Nephron (organoid): Measurements from ENCODE around the gene HIPK2.

ENCODE experiments used
- H3K27ac Mint-ChIP-seq, 3 experiments: 2 replicates each; pipeline ENCODE4 v1.8.0; 2020; ENCODE audit warnings: mixed read lengths in 3 of 3, mild to moderate bottlenecking in 2 of 3, moderate library complexity in 1 of 3
- H3K27me3 Mint-ChIP-seq: 2 replicates; pipeline ENCODE4 v1.8.0; 2021; ENCODE audit warnings: low read depth, mild to moderate bottlenecking, moderate library complexity, mixed read lengths
- H3K36me3 Mint-ChIP-seq: 2 replicates; pipeline ENCODE4 v1.8.0; 2020; ENCODE audit warnings: low read depth, mixed read lengths
- H3K4me1 Mint-ChIP-seq: 2 replicates; pipeline ENCODE4 v1.8.0; 2020; ENCODE audit warnings: mixed read lengths
- H3K4me3 Mint-ChIP-seq, 3 experiments: 2 replicates each; pipeline ENCODE4 v1.8.0; 2020; ENCODE audit warnings: mild to moderate bottlenecking in 3 of 3, mixed read lengths in 3 of 3, moderate library complexity in 2 of 3
- H3K9me3 Mint-ChIP-seq: 2 replicates; pipeline ENCODE4 v1.8.0; 2020; ENCODE audit warnings: mixed read lengths
- TF ChIP-seq, protein P1 (sequence below), 3 experiments: fragments of 200-600 bp; sonication (generic); IDR thresholded peaks; one replicate each; pipeline ENCODE4 v1.5.0; 2021; ENCODE audit warnings: antibody characterized with exemption in 3 of 3; ENCODE audit not compliant: unreplicated experiment in 3 of 3

The HIPK2 gene

DNA sequence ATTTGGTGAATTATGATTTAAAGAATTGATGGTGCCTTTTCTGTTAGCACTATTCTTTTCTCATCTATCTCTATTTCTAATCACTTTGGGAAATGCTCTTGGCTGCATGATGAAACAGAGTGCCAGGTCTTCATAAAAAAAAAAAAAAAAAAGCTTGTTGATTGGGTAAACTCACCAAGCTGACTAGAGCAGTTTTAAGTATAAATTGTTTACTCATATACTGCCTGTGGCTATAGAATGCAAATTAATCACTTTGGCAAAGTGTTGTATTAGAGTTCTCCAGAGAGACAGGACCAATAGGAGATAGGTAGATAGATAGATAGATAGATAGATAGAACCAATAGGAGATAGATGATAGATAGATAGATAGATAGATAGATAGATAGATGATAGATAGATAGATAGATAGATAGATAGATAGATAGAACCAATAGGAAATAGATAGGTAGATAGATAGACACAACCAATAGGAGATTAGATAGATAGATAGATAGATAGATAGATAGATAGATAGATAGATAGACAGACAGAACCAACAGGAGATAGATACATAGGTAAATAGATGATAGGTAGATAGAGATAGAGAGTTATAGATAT is 31.1 kb upstream of the HIPK2 start:
- Mint-ChIP-seq H3K4me1 (no peaks in the 10 kb centered on the region), H3K27ac (no peak overlapping the region), H3K27me3 (no peaks in the 10 kb centered on the region), H3K4me3 (no peak overlapping the region), H3K36me3 (peaks cover 20% of the 10 kb centered on the region), H3K9me3 (peaks cover 15% of the 10 kb centered on the region)
- TF ChIP-seq, protein P1, sequence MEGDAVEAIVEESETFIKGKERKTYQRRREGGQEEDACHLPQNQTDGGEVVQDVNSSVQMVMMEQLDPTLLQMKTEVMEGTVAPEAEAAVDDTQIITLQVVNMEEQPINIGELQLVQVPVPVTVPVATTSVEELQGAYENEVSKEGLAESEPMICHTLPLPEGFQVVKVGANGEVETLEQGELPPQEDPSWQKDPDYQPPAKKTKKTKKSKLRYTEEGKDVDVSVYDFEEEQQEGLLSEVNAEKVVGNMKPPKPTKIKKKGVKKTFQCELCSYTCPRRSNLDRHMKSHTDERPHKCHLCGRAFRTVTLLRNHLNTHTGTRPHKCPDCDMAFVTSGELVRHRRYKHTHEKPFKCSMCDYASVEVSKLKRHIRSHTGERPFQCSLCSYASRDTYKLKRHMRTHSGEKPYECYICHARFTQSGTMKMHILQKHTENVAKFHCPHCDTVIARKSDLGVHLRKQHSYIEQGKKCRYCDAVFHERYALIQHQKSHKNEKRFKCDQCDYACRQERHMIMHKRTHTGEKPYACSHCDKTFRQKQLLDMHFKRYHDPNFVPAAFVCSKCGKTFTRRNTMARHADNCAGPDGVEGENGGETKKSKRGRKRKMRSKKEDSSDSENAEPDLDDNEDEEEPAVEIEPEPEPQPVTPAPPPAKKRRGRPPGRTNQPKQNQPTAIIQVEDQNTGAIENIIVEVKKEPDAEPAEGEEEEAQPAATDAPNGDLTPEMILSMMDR (IDR thresholded peaks at IDR 0.05; ENCODE audit: unreplicated experiment in 3 of 3), result no peak

DNA sequence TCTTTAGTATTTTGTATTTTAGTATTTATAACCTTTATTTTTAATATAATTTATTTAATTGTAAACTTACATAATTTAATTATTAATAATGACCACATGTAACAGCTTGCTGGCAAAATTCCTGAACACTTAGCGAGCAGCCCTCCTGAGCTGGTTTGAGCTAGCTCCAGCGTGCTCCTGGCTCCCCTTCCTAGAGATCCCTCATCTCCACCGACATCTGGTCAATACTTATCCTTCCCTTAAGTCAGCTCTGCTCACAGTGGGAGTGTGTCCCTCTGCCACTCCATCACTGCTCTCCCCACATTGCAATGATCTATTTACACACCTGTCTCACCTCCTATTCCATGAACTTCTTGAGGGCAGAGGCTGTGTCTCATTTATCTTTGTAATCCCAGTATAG is 30.6 kb upstream of the HIPK2 start:
- Mint-ChIP-seq H3K4me3 (no peak overlapping the region), H3K36me3 (peaks cover 20% of the 10 kb centered on the region), H3K4me1 (no peaks in the 10 kb centered on the region), H3K27me3 (no peaks in the 10 kb centered on the region), H3K27ac (no peak overlapping the region), H3K9me3 (peaks cover 15% of the 10 kb centered on the region)
- TF ChIP-seq, protein P1 (IDR thresholded peaks at IDR 0.05; ENCODE audit: unreplicated experiment in 3 of 3), result no peak

DNA sequence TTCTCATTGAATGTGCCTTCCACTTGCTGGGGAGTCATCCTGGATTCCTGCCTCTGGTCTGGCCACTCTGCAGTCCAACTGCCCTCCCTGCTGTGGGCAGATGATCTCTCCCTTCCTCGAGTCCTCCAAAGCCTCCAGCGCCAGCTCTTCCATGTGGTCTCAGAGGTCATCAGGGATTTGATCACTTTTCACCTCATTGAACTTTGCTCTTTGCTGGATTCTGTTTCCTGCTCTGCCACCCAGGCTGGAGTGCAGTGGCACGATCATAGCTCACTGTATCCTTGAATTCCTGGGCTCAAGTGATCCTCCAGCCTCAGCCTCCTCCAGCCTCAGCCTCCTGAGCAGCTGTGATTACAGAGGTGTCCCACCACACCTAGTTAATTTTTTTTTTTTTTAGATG is 29.2 kb upstream of the HIPK2 start:
- no peak overlapping the region for H3K27ac Mint-ChIP-seq
- TF ChIP-seq, protein P1 (IDR thresholded peaks at IDR 0.05; ENCODE audit: unreplicated experiment in 3 of 3), result no peak
- H3K4me3 Mint-ChIP-seq, result no peak overlapping the region
- H3K9me3 Mint-ChIP-seq, result peaks cover 24% of the 10 kb centered on the region
- no peaks in the 10 kb centered on the region for H3K27me3 Mint-ChIP-seq
- H3K4me1 Mint-ChIP-seq, result no peaks in the 10 kb centered on the region
- peaks cover 32% of the 10 kb centered on the region for H3K36me3 Mint-ChIP-seq

DNA sequence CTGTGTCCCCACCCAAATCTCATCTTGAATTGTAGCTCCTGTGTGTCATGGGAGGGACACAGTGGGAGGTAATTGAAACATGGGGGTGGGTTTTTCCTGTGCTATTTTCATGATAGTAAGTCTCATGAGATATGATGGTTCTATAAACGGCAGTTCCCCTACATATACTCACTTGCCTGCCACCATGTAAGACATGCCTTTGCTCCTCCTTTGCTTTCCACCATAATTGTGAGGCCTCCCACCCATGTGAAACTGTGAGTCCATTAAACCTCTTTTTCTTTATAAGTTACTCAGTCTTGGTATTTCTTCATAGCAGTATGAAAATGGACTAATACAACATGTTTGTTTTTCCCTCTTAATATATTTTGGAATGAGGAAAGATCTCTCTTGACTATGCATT is 26.8 kb upstream of the HIPK2 start:
- H3K9me3 Mint-ChIP-seq, result peaks cover 24% of the 10 kb centered on the region
- peaks cover 50% of the 10 kb centered on the region for H3K36me3 Mint-ChIP-seq
- no peaks in the 10 kb centered on the region for H3K27me3 Mint-ChIP-seq
- TF ChIP-seq, protein P1 (IDR thresholded peaks at IDR 0.05; ENCODE audit: unreplicated experiment in 3 of 3), result no peak
- H3K4me1 Mint-ChIP-seq, result peaks cover 2% of the 10 kb centered on the region
- H3K4me3 Mint-ChIP-seq, result no peak overlapping the region
- no peak overlapping the region for H3K27ac Mint-ChIP-seq

DNA sequence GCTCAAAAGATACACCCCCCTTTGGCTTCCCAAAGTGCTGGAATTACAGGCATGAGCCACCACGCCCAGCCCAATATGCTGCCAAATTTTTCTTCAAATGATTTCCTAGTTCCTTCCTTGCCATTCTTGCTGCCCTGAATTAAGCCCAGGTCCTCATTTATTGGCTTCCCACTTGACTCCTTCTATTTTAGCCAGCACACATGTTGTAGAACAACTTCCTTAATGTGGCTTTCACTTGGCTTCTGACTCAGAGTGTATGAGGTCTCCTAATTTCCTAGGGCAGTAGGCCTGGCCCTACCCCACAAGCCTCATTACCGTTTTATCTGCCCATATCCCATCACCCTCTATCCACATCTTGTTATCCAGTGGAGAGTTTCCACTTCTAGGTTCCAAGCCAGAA is 21.8 kb upstream of the HIPK2 start:
- Mint-ChIP-seq H3K4me3 (no peak overlapping the region), H3K9me3 (peaks cover 18% of the 10 kb centered on the region), H3K4me1 (peaks cover 11% of the 10 kb centered on the region), H3K27ac (no peak overlapping the region), H3K36me3 (peaks cover 63% of the 10 kb centered on the region), H3K27me3 (no peaks in the 10 kb centered on the region)
- TF ChIP-seq, protein P1 (IDR thresholded peaks at IDR 0.05; ENCODE audit: unreplicated experiment in 3 of 3), result no peak

DNA sequence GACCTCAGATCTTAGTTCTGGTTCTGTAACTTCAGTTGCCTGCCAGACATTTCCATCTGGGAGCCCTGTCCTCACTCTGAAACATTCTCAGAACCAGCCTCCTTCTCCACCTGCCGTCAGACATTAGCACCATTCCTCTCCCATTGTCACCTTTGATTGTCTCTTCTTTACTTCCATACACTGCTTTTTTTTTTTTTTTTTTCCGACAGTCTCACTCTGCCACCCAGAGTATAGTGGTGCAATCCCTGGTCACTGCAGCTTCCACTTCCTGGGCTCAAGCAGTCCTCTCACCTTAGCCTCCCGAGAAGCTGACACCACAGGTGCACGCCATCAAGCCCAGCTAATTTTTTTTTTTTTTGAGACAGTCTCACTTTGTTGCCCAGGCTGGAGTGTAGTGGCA is 21.1 kb upstream of the HIPK2 start:
- H3K9me3 Mint-ChIP-seq, result peaks cover 14% of the 10 kb centered on the region
- H3K36me3 Mint-ChIP-seq, result peaks cover 58% of the 10 kb centered on the region
- TF ChIP-seq, protein P1 (IDR thresholded peaks at IDR 0.05; ENCODE audit: unreplicated experiment in 3 of 3), result no peak
- H3K4me1 Mint-ChIP-seq, result peaks cover 11% of the 10 kb centered on the region
- H3K4me3 Mint-ChIP-seq, result no peak overlapping the region
- no peaks in the 10 kb centered on the region for H3K27me3 Mint-ChIP-seq
- H3K27ac Mint-ChIP-seq, result no peak overlapping the region
